ENCODE results near the gene LCP2. TPM values are rescaled to one million over a fixed set of nuclear protein-coding genes. Genes with fewer than 3 reads are reported as not detected.

Gene LCP2
- total and polyA plus RNA-seq, 10 of the 15 experiments (the other 5 are each of a cell fraction or from before 2014, with no cell fraction given): 8.0 to 50.5 (median 20.6) TPM

- peaks cover 5 to 11% of the 10 kb centered on the region in 2 experiments for H3K36me3 ChIP-seq (ENCODE audit: control insufficient read depth in 2 of 2, insufficient read depth in 2 of 2, low read length in 1 of 2)
- H3K79me2 ChIP-seq (ENCODE audit: control insufficient read depth, insufficient read depth, low read length): no peaks in the 10 kb centered on the region
- H3K27ac ChIP-seq (ENCODE audit: control insufficient read depth, insufficient read depth): no peak overlapping the region
- CTCF ChIA-PET: no interaction called here
- SMC1A ChIA-PET (ENCODE audit: uncharacterized antibody, unreplicated experiment): interaction anchor here (1.3 kb wide), 1 partner anchor 88 kb away, joined by 4 read pairs; no protein-coding TSS in a partner anchor
- POLR2A ChIA-PET: no interaction called here
- H3K4me2 ChIP-seq (ENCODE audit: control insufficient read depth, insufficient read depth): no peak overlapping the region
- no peaks in the 10 kb centered on the region for H3K4me1 ChIP-seq (ENCODE audit: control insufficient read depth, insufficient read depth, low read length)
- H3K9ac ChIP-seq (ENCODE audit: control insufficient read depth, insufficient read depth, low read length): no peak overlapping the region
- H3K27me3 ChIP-seq (replicated peaks in 1 of 2; ENCODE audit: control insufficient read depth in 2 of 2, insufficient read depth in 2 of 2, low read length in 1 of 2): no peaks in the 10 kb centered on the region
- BruUV-seq (replicated peaks): no TSS peak
- FAIRE-seq (no peak), ATAC-seq (no peak), DNase-seq (ENCODE audit: low read depth, low spot score) (no peak)
- RAD21 ChIA-PET (ENCODE audit: unreplicated experiment): no interaction called here
- intact Hi-C loops (cut with micrococcal nuclease; ENCODE audit: unreplicated experiment) (no loop called here), in situ Hi-C loops (cut with MboI) (no loop called here)
- TF ChIP-seq MYB (IDR thresholded peaks at IDR 0.05; ENCODE audit: borderline replicate concordance, low read depth, low read length) (no peak), CTCF (IDR thresholded peaks at IDR 0.05 in 2 of 3, conservative IDR thresholded peaks at IDR 0.05 in 1 of 3; ENCODE audit: control insufficient read depth in 2 of 3, extremely low read depth in 1 of 3, insufficient read depth in 1 of 3, low read depth in 3 of 3, low read length in 3 of 3) (no peak), POLR2A (IDR thresholded peaks at IDR 0.05; ENCODE audit: low read depth, low read length) (no peak), ATF7 (IDR thresholded peaks at IDR 0.05; ENCODE audit: low read depth) (no peak), SIX5 (IDR thresholded peaks at IDR 0.05; ENCODE audit: low read depth, low read length, severe bottlenecking) (no peak), ZNF384 (IDR thresholded peaks at IDR 0.05; ENCODE audit: borderline replicate concordance, low read depth, low read length) (no peak), MEF2A (IDR thresholded peaks at IDR 0.05; ENCODE audit: insufficient read depth, low read depth, low read length) (no peak), CEBPB (IDR thresholded peaks at IDR 0.05; ENCODE audit: borderline replicate concordance in 1 of 2, low read depth in 2 of 2, low read length in 2 of 2) (no peak), IRF3 (IDR thresholded peaks at IDR 0.05) (no peak), NR2F1 (conservative IDR thresholded peaks at IDR 0.05) (no peak), SMAD5 (IDR thresholded peaks at IDR 0.05; ENCODE audit: low read depth) (no peak), IKZF1 (conservative IDR thresholded peaks at IDR 0.05) (no peak), SUPT20H (IDR thresholded peaks at IDR 0.05; ENCODE audit: borderline replicate concordance, control insufficient read depth, low read depth, low read length) (no peak), POLR2AphosphoS2 (IDR thresholded peaks at IDR 0.05; ENCODE audit: low read depth, low read length) (no peak), HDGF (IDR thresholded peaks at IDR 0.05) (no peak), CBX3 (IDR thresholded peaks at IDR 0.05; ENCODE audit: borderline replicate concordance, low read depth) (no peak), NFYA (IDR thresholded peaks at IDR 0.05; ENCODE audit: borderline replicate concordance, low read depth, low read length) (no peak)
- TF ChIP-seq, protein P1, sequence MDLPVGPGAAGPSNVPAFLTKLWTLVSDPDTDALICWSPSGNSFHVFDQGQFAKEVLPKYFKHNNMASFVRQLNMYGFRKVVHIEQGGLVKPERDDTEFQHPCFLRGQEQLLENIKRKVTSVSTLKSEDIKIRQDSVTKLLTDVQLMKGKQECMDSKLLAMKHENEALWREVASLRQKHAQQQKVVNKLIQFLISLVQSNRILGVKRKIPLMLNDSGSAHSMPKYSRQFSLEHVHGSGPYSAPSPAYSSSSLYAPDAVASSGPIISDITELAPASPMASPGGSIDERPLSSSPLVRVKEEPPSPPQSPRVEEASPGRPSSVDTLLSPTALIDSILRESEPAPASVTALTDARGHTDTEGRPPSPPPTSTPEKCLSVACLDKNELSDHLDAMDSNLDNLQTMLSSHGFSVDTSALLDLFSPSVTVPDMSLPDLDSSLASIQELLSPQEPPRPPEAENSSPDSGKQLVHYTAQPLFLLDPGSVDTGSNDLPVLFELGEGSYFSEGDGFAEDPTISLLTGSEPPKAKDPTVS (IDR thresholded peaks at IDR 0.05; ENCODE audit: low read depth, low read length): no peak
- H2AFZ ChIP-seq (ENCODE audit: control insufficient read depth, low read depth, low read length): no peak overlapping the region
- 94% methylated on average over 3 of the region's 3 CpGs for WGBS (ENCODE audit: insufficient coverage, insufficient replicate concordance, low lambda C conversion rate, missing lambda C conversion rate)
- no peak overlapping the region for H3K4me3 ChIP-seq
- H3K9me3 ChIP-seq (replicated peaks; ENCODE audit: control insufficient read depth, insufficient read depth, low read length): no peaks in the 10 kb centered on the region
- no peaks in the 10 kb centered on the region for H4K20me1 ChIP-seq (ENCODE audit: control insufficient read depth, insufficient read depth)
Measured at GRCh38 chr5:170250810-170251317, 46.7 kb downstream of the LCP2 start.
